SK-N-MC (cell line): ENCODE data around the gene AMACR.

Experiments used
- DNase-seq: peaks from one replicate; pipeline ENCODE4 v3.0.0-alpha.2; 2011; ENCODE audit warnings: low read depth, low spot score
- H3K27ac ChIP-seq: fragments of 200-600 bp; sonication (generic); 2 replicates; pipeline ENCODE4 v1.5.1; 2016; ENCODE audit warnings: mixed run types
- H3K36me3 ChIP-seq: fragments of 200-600 bp; sonication (generic); 2 replicates; pipeline ENCODE4 v1.6.1; 2017; ENCODE audit warnings: antibody characterized with exemption, low read length, mixed read lengths; ENCODE audit not compliant: insufficient read depth
- H3K4me3 ChIP-seq: fragments of 200-600 bp; sonication (generic); 2 replicates; pipeline ENCODE4 v1.5.1; 2016
- H3K9ac ChIP-seq: fragments of 200-600 bp; sonication (generic); 2 replicates; pipeline ENCODE4 v1.8.0; 2017; ENCODE audit warnings: mixed run types, mixed read lengths; ENCODE audit not compliant: insufficient read length
- H3K9me3 ChIP-seq: fragments of 200-600 bp; sonication (generic); 2 replicates; pipeline ENCODE4 v1.6.1; 2017; ENCODE audit warnings: low read depth, mild to moderate bottlenecking, antibody characterized with exemption, low read length, moderate library complexity, mixed read lengths
- EZH2 ChIP-seq: fragments of 200-600 bp; sonication (generic); IDR thresholded peaks from one replicate; pipeline ENCODE4 v1.6.1; 2017; ENCODE audit warnings: antibody characterized with exemption
- FOXP2 ChIP-seq: optimal IDR thresholded peaks from 2 replicates; pipeline ENCODE3; 2011; ENCODE audit warnings: mild to moderate bottlenecking, moderate library complexity; ENCODE audit not compliant: insufficient read depth; ENCODE audit errors: extremely low read length, control extremely low read depth
- POLR2AphosphoS5 ChIP-seq: IDR thresholded peaks from 2 replicates; pipeline ENCODE4 v1.6.1; 2012; ENCODE audit warnings: mild to moderate bottlenecking, low read depth, low read length, borderline replicate concordance

The AMACR gene

GRCh38 chr5:34007621-34008600, at the start of gene AMACR:
Gene AMACR (minus strand): TSS chr5:34008050. CDS start chr5:34008019, 31 bp downstream.
- Histone ChIP-seq H3K27ac (peak within 1 kb of the TSS; percentile 85), H3K36me3 (peaks cover 20% of the 10 kb centered on the region), H3K9ac (peak within 1 kb of the TSS; percentile 88), H3K4me3 (peak within 1 kb of the TSS; percentile 94), H3K9me3 (no peaks in the 10 kb centered on the region)
- no peak for TF ChIP-seq EZH2
- peak; percentile 97 for TF ChIP-seq POLR2AphosphoS5
- TF ChIP-seq FOXP2 = no peak
- DNase-seq = peak; percentile 48

DNA sequence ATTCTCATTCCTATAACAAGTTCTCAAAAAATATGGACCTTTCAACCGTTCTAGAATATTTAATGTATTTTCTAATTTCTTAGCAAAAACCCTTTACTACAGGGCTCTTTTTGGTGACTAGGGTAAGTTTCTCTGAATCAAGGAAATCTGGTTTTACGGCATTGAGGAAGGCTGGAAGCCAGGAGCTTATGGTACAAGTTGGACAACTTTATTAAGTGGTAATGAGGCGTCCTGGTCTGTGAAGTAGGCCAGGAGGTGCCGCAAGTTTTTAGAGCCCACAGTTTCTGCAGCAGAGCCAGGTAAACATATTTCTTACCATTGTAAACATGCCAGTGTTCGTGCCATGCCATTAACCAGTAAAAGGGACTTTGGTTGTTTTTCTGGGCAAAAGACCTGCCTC, 49.7 kb upstream of the AMACR start:
- no peaks in the 10 kb centered on the region for H3K36me3 ChIP-seq
- no peak overlapping the region for H3K27ac ChIP-seq
- DNase-seq = no peak
- no peaks in the 10 kb centered on the region for H3K9me3 ChIP-seq
- no peak for TF ChIP-seq POLR2AphosphoS5
- H3K4me3 ChIP-seq = no peak overlapping the region
- H3K9ac ChIP-seq = no peak overlapping the region

GRCh38 chr5:34057118-34057517, 49.3 kb upstream of the AMACR start:
- Histone ChIP-seq H3K36me3 (no peaks in the 10 kb centered on the region), H3K9ac (no peak overlapping the region), H3K27ac (no peak overlapping the region), H3K9me3 (no peaks in the 10 kb centered on the region), H3K4me3 (no peak overlapping the region)
- no peak for TF ChIP-seq EZH2
- TF ChIP-seq POLR2AphosphoS5 = no peak
- no peak for DNase-seq

DNA sequence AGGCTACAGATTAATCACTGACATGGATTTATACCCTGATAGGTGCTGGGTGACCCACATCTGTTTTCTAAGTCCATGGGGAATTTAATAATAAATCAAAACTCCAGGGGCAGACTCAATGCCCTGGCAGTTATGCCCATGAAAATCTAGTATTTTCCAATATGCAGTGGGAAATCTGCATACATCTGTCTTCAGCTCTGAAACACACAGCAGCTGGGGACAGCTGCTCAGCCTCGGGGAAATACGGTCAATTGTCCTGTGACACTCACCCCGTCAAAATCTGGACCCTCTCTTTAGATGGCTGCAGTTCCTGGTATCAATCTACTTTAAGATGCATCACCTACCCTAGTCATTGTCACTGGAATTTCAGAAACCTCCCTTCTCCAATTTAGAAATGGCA, 47.8 kb upstream of the AMACR start:
- no peaks in the 10 kb centered on the region for H3K9me3 ChIP-seq
- DNase-seq = no peak
- H3K9ac ChIP-seq = no peak overlapping the region
- no peak for TF ChIP-seq EZH2
- TF ChIP-seq POLR2AphosphoS5 = no peak
- no peak for TF ChIP-seq FOXP2
- H3K4me3 ChIP-seq = no peak overlapping the region
- H3K36me3 ChIP-seq = no peaks in the 10 kb centered on the region; the same call in 1 of the 2 replicates
- no peak overlapping the region for H3K27ac ChIP-seq

DNA sequence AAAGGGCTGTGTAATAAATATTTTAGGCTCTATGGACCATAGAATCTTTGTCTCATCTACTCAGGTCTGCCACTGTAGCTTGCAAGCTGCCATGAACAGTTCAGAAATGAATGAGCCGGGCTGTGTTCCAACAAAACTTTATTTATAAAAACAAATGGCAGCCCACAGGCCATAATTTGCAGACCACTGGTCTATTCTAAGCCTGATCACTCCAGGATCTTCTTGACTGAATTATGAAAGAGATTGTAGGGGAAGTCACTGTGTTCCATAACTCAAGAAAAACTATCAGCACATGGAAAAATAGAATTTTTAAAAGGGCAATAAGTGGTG, 46.5 kb upstream of the AMACR start:
- Histone ChIP-seq H3K36me3 (no peaks in the 10 kb centered on the region; the same call in 1 of the 2 replicates), H3K27ac (no peak overlapping the region)

DNA sequence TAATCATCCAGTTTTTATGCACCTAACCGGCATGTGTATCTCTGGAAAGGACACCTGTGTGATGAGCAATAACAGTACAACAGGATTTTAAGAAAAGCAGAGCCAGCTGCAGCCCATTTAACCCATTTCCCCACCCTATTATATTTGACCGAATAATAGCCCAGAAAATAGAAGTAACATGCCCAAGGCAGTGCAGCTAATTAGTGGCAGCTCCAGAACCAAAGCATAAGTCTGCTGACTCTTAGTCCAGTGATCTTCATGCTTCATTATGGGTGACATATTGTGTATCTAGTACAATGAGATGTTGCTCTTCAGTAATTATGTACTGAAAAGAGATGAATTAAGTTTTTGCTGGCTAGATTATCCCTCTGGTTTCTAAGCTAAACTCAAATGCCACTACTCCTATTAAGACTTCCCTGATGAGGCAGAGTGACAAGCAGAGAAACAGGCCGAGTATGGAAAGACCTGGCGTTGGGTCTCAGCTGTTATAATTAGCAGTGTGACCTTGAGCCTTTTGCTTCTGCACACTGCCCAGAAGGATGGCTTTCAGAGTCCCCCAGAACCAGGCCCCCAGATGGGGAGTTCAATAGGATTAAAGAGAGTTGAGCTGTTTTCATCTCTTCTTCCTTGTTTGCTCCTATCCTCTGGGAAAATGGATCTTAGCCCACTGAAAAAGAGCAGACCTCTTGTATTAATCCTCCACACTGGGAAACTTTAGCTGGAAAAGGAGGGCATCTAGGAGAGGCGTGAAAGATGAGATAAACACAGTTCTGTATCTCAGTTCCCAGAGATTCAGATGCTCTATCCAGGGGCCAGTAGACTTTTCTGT, 45.9 kb upstream of the AMACR start:
- no peak for TF ChIP-seq FOXP2
- no peak for TF ChIP-seq POLR2AphosphoS5
- TF ChIP-seq EZH2 = no peak
- H3K27ac ChIP-seq = no peak overlapping the region
- no peak for DNase-seq
- no peak overlapping the region for H3K9ac ChIP-seq
- no peaks in the 10 kb centered on the region; the same call in 1 of the 2 replicates for H3K36me3 ChIP-seq
- H3K4me3 ChIP-seq = no peak overlapping the region
- no peaks in the 10 kb centered on the region for H3K9me3 ChIP-seq

More for the DNA sequence above, 46.5 kb upstream of the AMACR start:
- no peak overlapping the region for H3K4me3 ChIP-seq
- no peaks in the 10 kb centered on the region for H3K9me3 ChIP-seq
- DNase-seq = no peak
- TF ChIP-seq POLR2AphosphoS5 (no peak), FOXP2 (no peak), EZH2 (no peak)
- H3K9ac ChIP-seq = no peak overlapping the region

DNA sequence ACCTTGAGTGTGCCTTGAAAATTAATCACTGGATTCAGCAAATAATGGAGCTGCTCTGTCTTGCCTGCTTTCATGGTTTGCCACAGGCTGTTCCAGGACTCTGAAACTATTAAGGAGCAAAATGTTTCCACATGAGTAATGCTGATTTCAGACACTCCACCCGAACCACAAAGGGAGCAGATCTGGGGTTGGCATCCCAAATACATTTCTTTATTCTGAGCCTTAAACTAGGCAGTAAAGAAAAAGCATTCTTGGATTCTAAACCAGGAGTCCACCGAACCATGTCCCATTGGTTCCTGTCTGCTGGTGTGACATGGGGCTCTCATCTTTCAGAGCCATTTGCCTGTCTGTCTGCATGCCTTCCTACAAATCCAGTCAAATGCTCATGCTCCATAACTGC, 45.3 kb upstream of the AMACR start:
- DNase-seq = peak; percentile 12
- no peak for TF ChIP-seq POLR2AphosphoS5
- TF ChIP-seq FOXP2 = no peak
- TF ChIP-seq EZH2 = no peak
- Histone ChIP-seq H3K9me3 (no peaks in the 10 kb centered on the region), H3K36me3 (no peaks in the 10 kb centered on the region; the same call in 1 of the 2 replicates), H3K27ac (0 out of 2 replicates have a peak overlapping the region, but pooled peaks have one; percentile 20), H3K4me3 (no peak overlapping the region), H3K9ac (no peak overlapping the region)

- Histone ChIP-seq H3K9ac (no peak overlapping the region), H3K27ac (no peak overlapping the region), H3K4me3 (no peak overlapping the region), H3K9me3 (no peaks in the 10 kb centered on the region), H3K36me3 (no peaks in the 10 kb centered on the region; the same call in 1 of the 2 replicates)
- no peak for DNase-seq
- TF ChIP-seq FOXP2 (no peak), EZH2 (no peak), POLR2AphosphoS5 (no peak)
Measured at GRCh38 chr5:34051374-34051980, 43.6 kb upstream of the AMACR start.
